Measurements from ENCODE around the gene IFIT2. TPM values are rescaled to one million over a fixed set of nuclear protein-coding genes. Genes with fewer than 3 reads are reported as not detected.

IFIT2 gene
- total RNA-seq, 1 experiment from 2014 or later = 0.15 TPM

DNA sequence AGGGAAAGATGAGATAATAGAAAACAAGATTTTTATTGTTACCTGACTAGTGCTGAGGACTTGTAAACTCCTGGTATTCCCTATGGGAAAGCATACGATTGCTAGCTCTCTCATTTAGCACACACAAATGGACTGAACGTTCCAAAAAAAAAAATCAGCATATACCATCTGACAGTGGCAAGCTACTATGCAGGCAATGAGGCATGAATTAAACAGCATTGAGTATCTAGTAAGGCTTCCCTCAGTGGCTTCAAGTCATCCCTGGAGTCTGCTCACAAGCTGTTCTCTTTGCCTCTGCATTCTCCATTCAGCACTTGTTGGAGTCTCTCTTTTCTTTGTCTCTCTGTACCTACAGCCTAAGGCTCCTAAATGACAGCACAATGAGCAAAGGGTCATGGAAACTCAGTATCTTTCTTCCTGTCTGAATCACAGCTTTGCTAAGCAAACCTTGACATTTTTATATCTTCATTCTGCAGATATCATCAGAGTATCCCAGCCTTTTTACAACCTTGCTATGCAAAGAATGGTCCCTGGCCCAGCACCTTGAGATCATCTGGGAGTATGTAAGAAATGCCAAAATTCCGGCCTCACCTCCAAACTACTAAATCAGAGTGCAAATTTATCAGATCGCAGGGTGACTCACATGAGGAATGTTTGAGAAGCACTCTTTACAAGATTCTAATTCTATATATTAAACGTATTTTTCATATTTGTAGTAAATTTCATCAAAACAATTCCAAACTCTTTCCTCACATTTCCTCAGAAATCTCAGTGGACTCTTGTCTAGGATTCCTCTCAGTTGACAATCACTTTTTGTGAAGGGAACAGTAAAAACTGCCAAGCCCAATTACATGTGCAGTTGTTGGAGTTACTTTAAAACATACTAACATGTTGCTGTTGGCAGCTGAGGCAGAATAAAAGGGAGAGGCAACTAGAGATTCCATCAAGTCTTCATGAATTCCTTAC lies 39.5 kb upstream of the IFIT2 start:
- H3K9me3 Mint-ChIP-seq = no peaks in the 10 kb centered on the region
- TF ChIP-seq, protein P1, sequence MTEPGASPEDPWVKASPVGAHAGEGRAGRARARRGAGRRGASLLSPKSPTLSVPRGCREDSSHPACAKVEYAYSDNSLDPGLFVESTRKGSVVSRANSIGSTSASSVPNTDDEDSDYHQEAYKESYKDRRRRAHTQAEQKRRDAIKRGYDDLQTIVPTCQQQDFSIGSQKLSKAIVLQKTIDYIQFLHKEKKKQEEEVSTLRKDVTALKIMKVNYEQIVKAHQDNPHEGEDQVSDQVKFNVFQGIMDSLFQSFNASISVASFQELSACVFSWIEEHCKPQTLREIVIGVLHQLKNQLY (CRISPR knock-in tag; IDR thresholded peaks at IDR 0.05) = no peak
- no peak for TF ChIP-seq GRHL2 (CRISPR knock-in tag; IDR thresholded peaks at IDR 0.05; ENCODE audit: insufficient replicate concordance, severe bottlenecking)
- TF ChIP-seq CREM (CRISPR knock-in tag; IDR thresholded peaks at IDR 0.05) = no peak
- TF ChIP-seq ELF4 (CRISPR knock-in tag; IDR thresholded peaks at IDR 0.05; ENCODE audit: low read depth) = no peak
- H3K27me3 Mint-ChIP-seq (ENCODE audit: low read depth) = no peaks in the 10 kb centered on the region
- no peaks in the 10 kb centered on the region for H3K36me3 Mint-ChIP-seq
- H3K4me3 Mint-ChIP-seq = no peak overlapping the region
- H3K4me1 Mint-ChIP-seq = peaks cover 14% of the 10 kb centered on the region
- ChIA-PET POLR2A (no interaction called here), CTCF (interaction anchor here (0.9 to 1.0 kb wide), 2 partner anchors 39 to 101 kb away, joined by 3 to 4 read pairs; partner anchors contain the start of gene IFIT2)
- H3K27ac Mint-ChIP-seq = no peak overlapping the region
- ATAC-seq (no peak), DNase-seq (ENCODE audit: low spot score) (no peak)

DNA sequence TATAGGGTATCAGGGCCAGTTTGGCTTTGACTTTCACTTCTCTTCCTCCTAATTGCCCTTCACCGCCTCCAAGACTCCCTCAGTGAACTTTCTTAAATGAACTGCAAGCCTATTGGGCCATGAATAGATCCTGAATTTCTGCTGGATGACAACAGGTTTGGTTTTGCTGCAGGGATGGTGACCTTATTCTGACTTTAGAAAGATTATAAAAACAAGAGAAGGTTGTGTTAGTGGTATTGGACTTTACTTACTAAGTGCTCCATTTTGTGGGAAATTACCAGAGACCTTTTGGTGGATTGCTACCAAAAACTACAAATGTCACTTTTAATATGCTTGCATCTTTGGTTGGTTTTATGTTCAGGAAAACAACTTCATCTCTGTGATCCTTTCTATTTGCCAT lies 38.8 kb upstream of the IFIT2 start:
- TF ChIP-seq NR2C2 (CRISPR knock-in tag; IDR thresholded peaks at IDR 0.05) (no peak), ZNF416 (CRISPR knock-in tag; IDR thresholded peaks at IDR 0.05) (no peak), SMAD4 (CRISPR knock-in tag; IDR thresholded peaks at IDR 0.05) (no peak), RELA (CRISPR knock-in tag; IDR thresholded peaks at IDR 0.05; ENCODE audit: borderline replicate concordance) (no peak), ZNF423 (CRISPR knock-in tag; IDR thresholded peaks at IDR 0.05) (no peak), TEAD4 (CRISPR knock-in tag; IDR thresholded peaks at IDR 0.05) (no peak), CBFB (CRISPR knock-in tag; IDR thresholded peaks at IDR 0.05; ENCODE audit: low read depth) (no peak)
- TF ChIP-seq, protein P2, sequence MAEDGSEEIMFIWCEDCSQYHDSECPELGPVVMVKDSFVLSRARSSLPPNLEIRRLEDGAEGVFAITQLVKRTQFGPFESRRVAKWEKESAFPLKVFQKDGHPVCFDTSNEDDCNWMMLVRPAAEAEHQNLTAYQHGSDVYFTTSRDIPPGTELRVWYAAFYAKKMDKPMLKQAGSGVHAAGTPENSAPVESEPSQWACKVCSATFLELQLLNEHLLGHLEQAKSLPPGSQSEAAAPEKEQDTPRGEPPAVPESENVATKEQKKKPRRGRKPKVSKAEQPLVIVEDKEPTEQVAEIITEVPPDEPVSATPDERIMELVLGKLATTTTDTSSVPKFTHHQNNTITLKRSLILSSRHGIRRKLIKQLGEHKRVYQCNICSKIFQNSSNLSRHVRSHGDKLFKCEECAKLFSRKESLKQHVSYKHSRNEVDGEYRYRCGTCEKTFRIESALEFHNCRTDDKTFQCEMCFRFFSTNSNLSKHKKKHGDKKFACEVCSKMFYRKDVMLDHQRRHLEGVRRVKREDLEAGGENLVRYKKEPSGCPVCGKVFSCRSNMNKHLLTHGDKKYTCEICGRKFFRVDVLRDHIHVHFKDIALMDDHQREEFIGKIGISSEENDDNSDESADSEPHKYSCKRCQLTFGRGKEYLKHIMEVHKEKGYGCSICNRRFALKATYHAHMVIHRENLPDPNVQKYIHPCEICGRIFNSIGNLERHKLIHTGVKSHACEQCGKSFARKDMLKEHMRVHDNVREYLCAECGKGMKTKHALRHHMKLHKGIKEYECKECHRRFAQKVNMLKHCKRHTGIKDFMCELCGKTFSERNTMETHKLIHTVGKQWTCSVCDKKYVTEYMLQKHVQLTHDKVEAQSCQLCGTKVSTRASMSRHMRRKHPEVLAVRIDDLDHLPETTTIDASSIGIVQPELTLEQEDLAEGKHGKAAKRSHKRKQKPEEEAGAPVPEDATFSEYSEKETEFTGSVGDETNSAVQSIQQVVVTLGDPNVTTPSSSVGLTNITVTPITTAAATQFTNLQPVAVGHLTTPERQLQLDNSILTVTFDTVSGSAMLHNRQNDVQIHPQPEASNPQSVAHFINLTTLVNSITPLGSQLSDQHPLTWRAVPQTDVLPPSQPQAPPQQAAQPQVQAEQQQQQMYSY (CRISPR knock-in tag; IDR thresholded peaks at IDR 0.05) = no peak
- TF ChIP-seq, protein P3, sequence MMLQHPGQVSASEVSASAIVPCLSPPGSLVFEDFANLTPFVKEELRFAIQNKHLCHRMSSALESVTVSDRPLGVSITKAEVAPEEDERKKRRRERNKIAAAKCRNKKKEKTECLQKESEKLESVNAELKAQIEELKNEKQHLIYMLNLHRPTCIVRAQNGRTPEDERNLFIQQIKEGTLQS (CRISPR knock-in tag; conservative IDR thresholded peaks at IDR 0.05) = no peak
- H3K9me3 Mint-ChIP-seq = no peaks in the 10 kb centered on the region
- POLR2A ChIA-PET = no interaction called here
- H3K4me1 Mint-ChIP-seq = peaks cover 14% of the 10 kb centered on the region
- H3K27ac Mint-ChIP-seq = no peak overlapping the region
- H3K4me3 Mint-ChIP-seq = no peak overlapping the region
- no peaks in the 10 kb centered on the region for H3K36me3 Mint-ChIP-seq
- CTCF ChIA-PET = no interaction called here
- ATAC-seq = no peak
- DNase-seq (ENCODE audit: low spot score) = no peak
- H3K27me3 Mint-ChIP-seq (ENCODE audit: low read depth) = no peaks in the 10 kb centered on the region

DNA sequence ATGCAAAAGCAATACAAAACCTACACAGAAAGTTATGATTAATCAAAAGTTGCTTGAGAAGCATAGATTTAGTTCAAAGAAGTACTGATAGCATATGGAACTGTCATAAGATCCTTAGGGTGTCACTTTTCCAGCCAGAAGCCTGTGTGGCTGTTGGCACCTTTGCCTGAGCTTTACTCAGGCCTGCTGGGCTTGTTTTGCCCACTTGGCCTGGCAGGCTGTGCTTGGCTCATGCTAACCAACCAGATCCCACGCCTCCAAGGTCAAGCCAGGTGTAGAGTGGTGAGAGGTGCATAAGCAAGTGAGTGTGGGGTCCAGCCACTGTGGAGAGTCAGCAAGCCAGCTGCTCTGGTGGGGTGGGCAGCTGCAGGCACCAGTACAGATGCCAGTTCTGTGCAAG lies 38.3 kb upstream of the IFIT2 start:
- Mint-ChIP-seq H3K36me3 (no peaks in the 10 kb centered on the region), H3K4me1 (peaks cover 14% of the 10 kb centered on the region), H3K9me3 (no peaks in the 10 kb centered on the region), H3K27ac (no peak overlapping the region), H3K27me3 (ENCODE audit: low read depth) (no peaks in the 10 kb centered on the region), H3K4me3 (no peak overlapping the region)
- ATAC-seq = no peak
- CTCF ChIA-PET = interaction anchor here (0.9 kb wide), 1 partner anchor 106 kb away, joined by 5 read pairs; no protein-coding TSS in a partner anchor
- POLR2A ChIA-PET = no interaction called here
- no peak for DNase-seq (ENCODE audit: low spot score)
- TF ChIP-seq, protein P4, sequence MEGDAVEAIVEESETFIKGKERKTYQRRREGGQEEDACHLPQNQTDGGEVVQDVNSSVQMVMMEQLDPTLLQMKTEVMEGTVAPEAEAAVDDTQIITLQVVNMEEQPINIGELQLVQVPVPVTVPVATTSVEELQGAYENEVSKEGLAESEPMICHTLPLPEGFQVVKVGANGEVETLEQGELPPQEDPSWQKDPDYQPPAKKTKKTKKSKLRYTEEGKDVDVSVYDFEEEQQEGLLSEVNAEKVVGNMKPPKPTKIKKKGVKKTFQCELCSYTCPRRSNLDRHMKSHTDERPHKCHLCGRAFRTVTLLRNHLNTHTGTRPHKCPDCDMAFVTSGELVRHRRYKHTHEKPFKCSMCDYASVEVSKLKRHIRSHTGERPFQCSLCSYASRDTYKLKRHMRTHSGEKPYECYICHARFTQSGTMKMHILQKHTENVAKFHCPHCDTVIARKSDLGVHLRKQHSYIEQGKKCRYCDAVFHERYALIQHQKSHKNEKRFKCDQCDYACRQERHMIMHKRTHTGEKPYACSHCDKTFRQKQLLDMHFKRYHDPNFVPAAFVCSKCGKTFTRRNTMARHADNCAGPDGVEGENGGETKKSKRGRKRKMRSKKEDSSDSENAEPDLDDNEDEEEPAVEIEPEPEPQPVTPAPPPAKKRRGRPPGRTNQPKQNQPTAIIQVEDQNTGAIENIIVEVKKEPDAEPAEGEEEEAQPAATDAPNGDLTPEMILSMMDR (IDR thresholded peaks at IDR 0.05) = no peak
- no peak for TF ChIP-seq SP1 (CRISPR knock-in tag; conservative IDR thresholded peaks at IDR 0.05)
- no peak for TF ChIP-seq ZNF138 (CRISPR knock-in tag; conservative IDR thresholded peaks at IDR 0.05)
- TF ChIP-seq SMAD4 (CRISPR knock-in tag; IDR thresholded peaks at IDR 0.05) = no peak
- no peak for TF ChIP-seq TEAD4 (CRISPR knock-in tag; IDR thresholded peaks at IDR 0.05)
- no peak for TF ChIP-seq NR3C1 (CRISPR knock-in tag; conservative IDR thresholded peaks at IDR 0.05; ENCODE audit: low read depth)
- TF ChIP-seq NFATC4 (CRISPR knock-in tag; IDR thresholded peaks at IDR 0.05) = no peak
- no peak for TF ChIP-seq FOXP1 (CRISPR knock-in tag; IDR thresholded peaks at IDR 0.05; ENCODE audit: borderline replicate concordance)
- TF ChIP-seq, protein P5, sequence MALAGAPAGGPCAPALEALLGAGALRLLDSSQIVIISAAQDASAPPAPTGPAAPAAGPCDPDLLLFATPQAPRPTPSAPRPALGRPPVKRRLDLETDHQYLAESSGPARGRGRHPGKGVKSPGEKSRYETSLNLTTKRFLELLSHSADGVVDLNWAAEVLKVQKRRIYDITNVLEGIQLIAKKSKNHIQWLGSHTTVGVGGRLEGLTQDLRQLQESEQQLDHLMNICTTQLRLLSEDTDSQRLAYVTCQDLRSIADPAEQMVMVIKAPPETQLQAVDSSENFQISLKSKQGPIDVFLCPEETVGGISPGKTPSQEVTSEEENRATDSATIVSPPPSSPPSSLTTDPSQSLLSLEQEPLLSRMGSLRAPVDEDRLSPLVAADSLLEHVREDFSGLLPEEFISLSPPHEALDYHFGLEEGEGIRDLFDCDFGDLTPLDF (CRISPR knock-in tag; IDR thresholded peaks at IDR 0.05) = no peak
- TF ChIP-seq, protein P6, sequence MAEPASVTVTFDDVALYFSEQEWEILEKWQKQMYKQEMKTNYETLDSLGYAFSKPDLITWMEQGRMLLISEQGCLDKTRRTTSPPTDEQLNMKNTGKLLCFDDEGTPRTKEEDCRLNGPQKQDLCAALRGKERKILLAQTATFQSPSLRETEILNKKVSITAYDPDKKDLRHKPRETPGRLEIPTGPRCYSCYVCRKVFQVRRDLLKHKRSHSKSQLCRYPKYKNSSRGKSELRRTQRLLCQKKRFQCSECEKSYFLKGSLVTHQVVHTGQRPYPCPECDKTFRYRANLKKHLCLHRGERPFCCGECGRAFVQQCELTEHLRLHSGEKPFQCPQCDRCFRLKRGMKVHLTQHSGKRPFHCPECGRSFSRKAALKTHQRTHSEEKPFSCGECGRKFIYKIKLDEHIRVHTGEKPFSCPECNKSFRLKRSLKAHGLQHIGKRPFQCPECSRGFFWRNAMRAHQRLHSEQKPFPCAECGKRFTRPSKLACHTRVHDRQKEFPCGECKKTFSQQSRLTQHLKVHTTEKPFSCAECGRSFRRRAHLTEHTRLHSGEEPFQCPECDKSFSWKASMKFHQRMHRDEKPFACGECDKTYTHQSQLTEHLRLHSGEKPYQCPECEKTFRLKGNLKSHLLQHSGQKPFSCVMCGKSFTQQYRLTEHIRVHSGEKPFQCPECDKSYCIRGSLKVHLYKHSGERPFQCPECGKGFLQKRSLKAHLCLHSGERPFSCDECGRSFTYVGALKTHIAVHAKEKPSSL (CRISPR knock-in tag; conservative IDR thresholded peaks at IDR 0.05) = no peak
